Activated T-cell treated with anti-CD3 and anti-CD28 coated beads for 24 hours (primary cell): ENCODE measurements around the gene RAI2.

Source experiments
- DNase-seq: peaks from one replicate; pipeline ENCODE4 v3.0.0-alpha.2; 2020; ENCODE audit warnings: low read depth

RAI2 gene

DNA sequence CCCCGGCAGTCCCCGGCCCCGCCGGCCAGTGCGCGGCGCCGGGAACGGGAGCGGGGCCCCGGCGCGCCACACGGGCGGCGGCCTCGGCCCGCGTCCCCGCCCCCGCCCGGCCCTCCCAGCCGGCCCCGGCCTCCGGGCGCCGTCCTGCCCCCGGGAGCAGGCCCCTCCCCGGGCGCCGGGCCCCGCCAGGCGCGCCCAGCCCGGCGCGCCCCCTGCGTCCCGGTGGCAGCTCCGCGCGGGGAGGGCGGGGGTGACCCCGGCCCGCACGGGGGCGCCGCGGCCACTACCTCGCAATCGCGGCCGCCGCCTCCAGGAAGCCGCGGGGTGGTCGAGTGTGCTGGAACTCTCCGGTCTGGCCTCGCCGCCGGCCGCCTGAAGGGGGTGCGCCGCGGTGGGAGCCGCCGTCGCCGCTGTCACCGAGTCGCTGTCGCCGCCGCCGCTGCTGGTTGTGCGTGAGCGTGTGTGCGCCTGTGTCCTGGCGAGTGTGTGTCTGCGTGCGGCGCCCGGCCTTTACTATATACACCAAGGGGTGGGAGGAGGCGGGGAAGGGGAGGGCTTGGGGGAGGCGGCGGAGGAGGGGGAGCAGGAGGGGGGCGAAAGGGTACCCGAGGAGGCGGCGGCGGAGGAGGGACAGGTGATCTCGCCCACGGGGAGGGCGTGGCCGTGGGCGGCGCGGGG lies at the start of gene RAI2:
RAI2 (minus strand) TSS at position 488 of the 678 bp plus-strand sequence. CDS start 59,288 bp downstream, outside the sequence.
- DNase-seq = no peak

DNA sequence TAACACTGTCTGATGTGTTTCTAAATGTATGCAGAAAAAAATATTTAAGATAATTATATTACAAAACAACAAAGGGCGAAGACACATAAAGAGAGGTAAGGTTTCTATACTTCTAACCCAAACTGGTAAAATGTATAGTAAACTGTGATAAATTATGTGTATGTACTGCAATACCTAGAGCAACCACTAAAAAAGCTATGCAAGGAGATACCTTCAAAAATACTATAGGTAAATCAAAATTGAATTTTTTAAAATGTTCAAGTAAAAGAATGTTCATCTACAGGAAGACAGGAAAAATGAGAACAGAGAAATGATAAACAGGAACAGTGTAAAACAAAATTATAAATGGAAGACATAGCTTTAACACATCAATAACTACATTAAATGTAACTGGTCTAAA lies 27.3 kb upstream of the RAI2 start:
- DNase-seq = no peak

DNA sequence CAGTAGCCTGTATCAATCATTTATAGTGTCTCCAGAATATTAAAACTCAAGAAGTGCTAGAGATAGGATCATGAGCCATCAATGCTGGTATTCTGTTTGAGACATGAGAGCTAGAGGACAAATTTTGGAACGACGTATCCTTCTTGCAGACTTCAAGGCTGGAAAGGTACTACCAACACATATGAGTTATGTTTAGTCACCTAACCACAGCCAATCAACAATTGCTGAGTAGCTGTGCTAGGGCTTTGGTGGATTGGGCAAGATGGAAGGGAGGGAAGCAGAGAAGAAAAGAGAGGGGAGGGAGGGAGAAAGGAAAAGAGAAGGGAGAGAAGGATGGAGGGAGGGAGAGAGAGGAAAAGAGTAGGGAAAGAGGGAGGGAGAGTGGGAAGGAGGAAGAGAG lies 21.6 kb upstream of the RAI2 start:
- DNase-seq = no peak

DNA sequence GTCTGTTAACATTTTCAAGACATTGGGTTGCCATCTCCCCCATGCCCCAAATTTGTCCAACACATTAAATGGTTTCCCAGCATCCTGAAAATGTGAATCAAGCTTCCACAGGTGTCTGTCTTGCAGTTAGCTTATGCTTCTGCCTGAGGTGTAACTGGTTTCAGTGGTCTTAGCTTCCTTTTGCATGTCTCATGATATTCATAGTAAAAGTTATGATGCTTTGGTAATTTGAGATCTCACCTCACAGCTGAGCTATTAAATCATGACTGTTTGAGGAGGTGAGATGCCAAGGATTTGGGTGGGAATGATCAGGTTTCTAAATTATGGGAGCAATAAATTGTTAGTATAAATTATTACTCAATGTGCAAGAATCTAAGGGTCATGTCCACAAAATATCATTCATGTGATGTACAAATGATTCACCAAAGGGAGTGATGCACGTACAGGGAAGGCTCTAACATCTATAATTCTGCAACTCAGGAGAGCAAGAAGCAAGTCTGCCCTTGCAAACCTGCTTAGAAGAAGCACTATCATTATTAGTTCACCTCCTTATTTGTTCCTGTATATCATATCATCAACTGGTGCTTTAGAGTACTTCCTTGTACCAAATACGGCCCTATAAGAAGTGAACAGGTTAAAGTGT lies 17.1 kb upstream of the RAI2 start:
- DNase-seq = no peak

DNA sequence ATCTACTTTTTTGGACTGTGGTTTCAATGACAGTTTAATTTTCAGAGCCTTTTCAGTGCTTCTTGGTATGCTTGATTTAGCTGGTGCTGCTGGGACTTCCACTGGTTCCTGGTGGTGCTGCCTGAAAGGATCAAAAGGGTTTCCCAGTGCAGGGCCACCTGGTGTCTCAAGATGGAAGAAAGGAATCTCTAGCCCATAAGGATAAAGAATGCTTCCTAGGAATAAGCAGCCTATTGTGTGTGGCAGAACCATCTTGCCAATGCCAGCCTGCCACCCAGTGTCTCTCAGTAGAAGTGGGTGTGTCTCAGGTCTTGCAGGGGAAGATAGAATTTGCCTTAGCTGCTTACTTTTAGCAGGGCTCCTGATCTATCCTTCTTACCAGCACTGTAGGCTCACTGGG lies 15.0 kb upstream of the RAI2 start:
- DNase-seq = no peak

DNA sequence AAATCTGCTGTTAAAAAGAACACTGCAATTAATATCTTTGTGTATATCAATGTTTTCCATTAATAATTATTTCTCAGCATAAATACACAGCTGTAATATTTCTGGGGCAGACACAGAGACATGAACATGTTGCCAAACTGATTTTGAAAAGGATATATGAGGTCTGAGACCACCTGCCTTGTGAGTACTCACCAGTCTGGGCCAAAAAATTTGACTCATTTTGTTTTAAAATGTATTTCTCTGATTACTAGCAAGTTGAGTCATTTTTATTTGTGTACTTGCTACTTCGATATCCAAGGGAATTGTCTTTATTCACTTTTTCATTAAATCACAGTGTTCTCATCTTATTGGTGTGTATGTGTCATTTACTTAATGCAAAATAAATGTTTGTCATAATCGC lies 8.5 kb upstream of the RAI2 start:
- no peak for DNase-seq

DNA sequence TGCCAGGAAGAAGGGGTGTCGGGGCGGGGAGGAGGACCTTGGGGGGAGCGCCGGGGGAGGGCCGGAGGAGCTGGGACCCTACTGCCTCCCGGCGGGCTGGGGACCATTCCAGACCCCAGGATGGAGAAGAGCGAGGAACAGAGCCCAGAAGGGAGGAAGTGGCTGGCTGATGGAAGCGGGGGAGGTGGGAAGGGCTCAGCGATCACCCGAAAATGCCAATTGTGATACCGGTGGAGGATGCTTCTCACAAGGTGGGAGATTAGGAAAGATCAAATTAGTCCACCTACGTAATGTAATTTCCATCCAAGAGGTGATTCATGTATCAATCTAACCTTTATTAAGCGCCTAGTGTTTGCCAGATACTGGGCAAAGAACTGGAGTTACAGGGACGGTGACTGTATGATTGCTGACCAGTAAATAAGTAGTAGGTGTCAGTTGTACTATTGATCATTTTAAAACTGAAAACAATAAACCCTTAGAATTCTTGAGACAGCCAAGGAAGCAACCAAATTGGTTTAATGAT lies 452 bp upstream of the RAI2 start:
- DNase-seq = no peak

DNA sequence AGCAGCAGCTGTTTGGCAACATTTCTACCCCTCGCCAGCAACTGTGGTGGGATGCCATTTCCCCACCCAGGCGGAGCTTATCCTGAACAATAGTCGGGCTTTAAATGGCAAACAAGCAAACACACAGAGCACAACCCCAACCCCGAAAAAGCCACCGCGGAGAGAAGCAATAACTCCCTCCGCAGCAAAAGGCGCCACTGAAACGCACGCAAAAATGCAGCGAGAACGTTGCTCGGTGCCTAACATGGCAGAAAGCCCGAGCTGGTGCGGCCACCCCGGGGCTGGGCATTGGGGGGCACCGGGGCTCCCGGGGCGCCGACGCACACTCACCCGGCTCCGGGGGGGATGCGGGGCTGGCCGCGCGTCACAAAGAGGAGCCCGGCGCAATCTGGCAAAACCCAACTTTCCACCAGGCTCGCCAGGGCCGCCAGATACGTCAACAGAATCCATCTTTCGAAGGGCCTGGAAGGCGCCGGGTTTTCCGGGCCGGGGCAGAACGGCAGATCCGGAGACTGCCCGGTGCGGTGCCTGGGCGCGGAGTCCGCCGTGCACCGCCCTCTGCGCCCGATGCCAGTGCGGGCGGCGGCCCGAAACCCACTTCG lies 818 bp downstream of the RAI2 start:
- DNase-seq = no peak

DNA sequence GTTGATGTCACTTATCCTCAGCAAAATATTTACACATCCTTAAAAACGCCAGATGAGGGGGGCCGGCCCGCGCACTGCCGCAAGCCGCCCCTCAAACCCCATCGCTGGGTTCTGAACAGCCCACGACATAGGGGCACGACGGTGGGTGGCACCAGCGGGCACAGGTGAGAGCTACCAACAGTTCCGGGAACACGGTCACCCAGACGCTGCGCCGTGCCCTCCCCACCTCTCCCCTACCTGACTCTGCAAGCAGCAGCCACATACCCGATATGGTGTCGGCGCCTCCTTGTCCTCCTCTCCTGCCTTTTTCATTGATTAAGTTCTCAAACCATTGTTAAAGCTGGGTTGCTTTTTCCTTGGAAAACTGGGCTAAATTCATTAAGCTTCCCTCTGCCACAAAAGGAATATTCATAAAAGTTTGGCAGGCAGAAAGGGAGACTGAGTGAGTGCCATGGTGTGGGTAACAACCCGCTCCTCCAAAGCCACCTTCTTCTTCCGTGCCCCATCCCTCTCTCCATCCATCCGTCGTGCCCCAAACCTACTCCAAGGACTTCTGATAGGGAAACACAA lies 1.4 kb downstream of the RAI2 start:
- DNase-seq = no peak

DNA sequence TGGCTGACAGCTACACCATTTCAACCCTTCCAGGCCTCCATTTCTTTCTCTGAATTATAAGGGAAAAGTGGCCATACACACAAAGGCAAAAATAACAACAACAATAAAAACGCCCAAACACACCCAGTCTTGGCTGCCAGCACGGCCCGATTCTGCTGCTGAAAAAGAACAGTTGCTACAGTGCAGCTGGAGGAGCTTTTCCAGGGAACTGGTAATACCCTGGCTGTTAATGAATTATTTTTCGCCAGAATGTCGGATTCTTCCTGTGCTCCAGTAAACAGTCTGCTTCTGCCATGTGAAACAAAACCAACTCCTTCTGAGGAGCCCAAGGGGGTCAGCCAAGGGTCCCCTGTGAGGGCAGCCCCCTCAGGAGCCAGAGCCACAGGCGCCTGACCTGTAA lies 6.6 kb downstream of the RAI2 start:
- no peak for DNase-seq

DNA sequence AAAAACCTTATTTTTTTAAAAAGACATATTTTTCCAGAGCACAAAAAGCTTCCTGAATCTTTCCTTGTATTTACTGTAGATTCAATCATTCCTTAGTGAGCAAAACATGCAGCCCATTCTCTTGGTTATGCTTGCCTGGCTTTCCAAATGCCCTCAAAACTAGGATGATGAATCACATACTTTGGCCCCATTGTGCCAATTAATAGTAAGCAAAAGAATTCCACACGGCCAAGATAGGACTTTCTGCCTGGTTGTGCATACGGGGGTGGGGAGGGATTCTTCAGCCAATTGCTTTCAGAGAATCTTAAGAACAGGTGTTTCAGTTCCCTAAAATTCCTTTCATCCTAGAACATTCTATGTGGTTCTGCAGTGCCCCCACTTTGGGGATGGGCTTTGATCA lies 7.0 kb downstream of the RAI2 start:
- DNase-seq = no peak

DNA sequence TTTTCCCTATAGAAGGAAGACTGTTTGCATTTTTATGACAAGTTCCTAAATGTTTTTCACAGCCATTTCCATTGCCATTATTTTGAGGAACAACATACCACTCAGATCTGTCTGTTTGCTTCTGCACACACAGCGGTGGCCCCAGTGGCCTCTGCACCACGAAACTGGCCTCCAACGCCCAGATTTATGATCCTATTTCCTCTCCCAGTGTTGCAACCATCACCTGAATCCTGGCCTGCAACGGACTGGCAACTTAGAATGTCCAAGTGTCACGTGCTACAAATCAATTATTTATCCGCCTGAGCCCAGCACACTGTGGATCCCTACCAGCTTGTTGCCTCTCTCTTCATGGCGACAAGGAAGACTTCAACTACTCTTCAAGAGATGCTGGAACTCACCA lies 9.2 kb downstream of the RAI2 start:
- DNase-seq = no peak

DNA sequence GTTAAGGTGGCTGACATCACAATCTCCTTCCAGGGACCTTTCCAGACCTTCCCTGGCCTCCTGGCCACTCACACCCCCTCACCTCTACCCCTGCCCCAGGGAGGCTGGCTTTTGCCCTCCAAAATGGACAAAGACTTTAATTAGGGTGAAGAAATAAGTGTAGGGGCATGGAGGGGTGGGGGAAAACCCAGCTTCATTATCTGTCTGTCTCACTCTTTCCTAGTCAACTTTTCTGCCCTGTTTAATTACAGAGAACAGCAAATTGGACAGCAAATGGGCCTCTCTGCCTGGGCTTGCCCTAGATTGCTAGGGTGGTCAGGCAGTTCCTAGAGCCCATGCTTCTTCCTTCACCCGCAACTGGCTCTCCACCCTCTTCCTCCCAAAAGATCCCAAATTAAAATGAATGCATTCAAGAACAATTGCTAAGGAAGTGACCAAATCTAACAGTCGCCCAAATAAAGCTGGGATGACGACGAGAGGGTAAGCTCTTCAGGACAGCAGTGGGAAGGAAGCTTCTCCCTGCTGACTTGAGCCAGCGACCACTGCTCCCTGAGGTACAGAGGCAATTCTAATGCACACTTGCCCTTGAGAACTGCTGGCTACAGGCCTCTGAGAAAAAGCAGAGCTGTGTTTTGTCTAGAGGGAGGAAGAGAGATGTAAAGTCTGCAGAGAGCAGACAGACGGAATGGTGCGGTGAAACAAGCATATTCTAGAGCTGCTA lies 12.4 kb downstream of the RAI2 start:
- no peak for DNase-seq

DNA sequence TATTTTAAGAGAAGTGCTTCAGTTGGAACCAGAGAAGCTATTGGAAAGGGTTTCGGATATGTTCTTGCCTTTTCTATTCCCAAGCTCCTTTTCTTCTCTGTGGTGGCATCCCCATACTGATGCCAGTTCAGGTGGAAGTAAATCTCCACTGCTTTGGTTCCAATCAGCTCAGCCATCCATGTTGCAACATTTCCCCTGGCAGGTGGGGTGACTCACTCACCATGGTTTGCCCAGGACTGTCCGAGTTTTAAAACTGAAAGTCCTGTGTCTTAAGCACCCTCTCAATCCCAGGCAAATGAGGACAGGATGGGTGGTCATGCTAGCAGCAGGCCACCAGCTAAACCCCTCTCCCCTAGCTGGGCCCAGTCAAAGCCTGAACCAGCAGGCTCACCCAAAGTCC lies 15.1 kb downstream of the RAI2 start:
- no peak for DNase-seq

DNA sequence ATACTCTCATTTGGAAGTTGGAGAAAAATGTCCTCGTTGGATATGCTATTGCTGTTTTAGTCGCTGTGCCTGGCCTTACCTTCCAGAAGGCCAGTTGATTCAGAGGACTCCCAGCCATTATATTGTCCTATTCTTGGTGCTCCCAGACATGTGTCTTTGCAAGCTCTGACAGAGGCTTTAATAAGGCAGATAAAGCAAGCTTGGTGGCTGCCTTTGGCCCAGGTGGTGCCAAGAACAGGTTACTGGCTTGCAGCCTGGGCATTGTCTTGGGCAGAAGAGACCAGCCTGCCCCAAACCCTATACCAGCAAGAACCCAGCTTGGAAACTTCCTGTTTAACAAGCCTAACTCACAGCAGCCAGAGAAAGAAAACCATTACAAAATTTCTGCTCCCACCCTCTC lies 16.9 kb downstream of the RAI2 start:
- DNase-seq = no peak

DNA sequence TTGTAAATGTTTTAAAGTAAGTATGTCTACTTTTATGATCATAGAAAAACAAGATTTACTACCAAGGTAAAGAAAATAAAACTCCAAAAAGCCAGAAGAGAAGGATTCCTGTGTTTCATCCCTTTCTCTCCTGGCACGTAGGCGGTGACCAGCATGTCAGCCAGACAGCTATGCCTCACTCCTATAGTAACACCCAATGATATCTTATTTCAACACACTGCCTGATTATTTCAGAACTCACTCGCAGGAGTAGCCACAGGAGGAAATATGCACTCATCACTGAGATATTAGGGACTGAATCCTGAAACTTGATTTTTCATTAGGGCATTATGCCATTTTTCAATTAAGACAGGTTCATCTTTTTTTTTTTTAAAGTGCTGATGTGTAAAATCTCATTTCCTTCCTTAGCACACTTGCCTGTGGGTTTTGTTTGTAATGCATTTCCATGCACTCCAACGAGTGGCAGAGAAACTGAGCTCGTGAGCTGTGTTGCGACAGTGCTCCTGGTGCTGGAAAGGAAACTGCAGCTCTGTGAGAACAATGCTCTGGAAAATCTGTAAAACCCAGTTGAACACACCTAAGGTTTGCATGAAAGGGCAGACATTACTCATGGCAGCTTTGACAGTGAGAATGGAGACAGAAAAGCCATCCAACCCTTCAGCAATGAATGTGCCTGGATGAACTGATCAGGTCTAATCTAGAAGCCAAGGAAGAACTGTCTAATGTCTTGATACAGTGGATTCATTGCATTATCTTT lies 18.2 kb downstream of the RAI2 start:
- no peak for DNase-seq

DNA sequence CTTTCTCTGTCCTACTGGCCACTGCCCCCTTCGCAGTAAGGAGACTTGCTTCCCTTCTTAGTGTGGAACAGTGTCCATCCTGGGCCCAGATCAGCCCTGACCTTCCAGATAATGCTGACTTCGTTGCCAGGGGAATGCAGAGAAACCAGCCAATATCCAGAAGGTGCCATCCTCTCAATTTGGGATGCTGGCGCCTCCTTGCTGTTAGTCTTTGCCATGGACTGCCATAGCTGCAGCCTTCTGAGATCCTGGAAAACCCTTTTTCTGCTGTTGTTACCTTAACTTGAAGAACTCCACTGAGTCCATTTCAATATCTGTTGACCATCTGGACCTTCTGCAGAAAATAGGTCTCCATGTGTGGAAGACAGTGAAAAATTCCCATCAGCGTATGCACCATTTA lies 21.8 kb downstream of the RAI2 start:
- DNase-seq = no peak

DNA sequence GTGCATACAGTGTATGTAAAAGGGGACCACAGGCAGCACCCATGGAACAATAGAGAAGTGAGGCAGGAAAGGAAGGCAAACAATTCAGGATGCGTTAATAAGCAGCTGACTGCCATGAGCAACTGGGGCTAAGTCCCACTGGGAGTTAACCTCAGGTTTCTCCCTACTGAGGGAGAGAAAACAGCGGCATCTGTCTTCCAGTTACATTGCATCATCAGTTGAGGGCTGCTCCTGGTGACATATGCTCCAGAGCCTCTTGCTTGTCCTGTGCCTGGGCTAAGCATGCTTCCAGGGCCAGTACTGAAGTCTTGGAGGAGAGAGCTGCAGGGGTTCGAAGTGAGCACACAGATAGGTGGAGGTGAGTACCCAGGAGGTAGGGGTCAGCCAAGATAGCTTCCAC lies 24.3 kb downstream of the RAI2 start:
- no peak for DNase-seq

DNA sequence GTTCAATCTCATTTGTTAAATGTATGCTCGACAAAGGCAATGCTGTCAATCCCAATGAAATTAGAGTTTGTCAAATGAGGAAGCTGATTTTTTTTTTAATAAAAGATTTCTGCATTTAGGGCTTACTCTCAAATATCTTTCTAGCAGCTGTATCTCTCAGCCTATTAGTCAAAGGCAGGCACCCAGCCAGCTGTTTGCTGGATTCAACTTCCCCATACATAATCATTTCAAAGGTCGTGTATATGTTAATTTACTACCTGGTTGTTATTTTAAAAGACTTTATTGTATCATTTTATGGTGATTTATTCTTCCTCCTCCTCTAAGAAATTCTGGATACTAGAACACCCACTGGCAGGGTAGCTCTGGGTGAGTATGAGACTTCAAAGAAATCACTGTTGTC lies 27.1 kb downstream of the RAI2 start:
- no peak for DNase-seq

DNA sequence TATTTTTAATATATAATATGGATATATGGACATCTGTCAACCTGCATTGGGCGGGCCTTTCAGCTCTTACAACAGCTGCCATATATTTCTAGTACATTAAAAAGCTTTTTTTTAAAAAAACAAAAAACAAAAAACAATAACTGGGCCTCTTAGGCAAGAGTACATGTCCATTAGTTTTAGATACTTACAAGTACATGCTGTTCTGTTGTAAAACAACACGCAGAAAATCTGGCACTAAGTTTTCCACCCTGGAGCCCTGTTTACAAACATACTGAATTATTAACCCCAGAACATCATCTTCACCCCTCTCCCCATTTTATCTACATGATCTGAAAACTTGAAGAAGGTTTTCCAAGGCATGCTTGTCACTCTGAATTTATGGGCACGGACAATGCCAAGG lies 29.8 kb downstream of the RAI2 start:
- DNase-seq = no peak

DNA sequence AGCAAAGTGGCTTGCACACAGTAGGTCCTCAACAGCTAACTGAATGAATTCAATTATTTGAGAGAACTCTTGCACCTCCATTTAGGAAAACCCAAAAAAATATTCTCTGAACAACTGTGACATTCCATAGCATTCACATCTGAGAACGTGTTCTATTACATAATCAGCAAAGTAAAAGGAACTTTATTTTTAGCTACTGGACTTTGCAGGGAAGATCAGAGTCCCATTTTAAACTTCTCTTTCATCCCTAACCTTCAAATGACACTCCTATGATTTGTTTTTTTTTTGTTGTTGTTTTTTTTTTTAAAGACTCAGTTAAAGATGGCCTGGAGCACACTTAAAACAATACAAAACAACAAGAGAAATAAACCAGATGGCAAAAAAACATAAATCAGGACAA lies 30.9 kb downstream of the RAI2 start:
- no peak for DNase-seq

DNA sequence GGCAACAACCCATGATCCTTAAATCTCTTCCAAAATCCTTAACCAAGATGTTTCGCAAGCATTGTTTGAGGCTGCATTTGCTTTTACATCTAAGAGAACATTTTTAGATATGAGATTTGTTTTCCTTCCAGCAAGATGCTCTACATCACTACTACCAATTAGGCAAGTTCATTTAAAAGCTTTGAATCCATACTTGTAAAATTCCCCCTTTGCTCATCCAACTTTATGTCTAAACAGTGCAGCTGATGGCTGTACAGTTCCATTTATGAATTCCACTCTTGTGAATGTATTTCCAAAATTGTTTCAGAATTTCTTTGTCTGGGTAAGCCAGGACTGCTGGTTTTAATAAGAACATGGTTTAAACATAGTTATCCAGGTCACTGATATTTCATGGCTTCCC lies 31.5 kb downstream of the RAI2 start:
- no peak for DNase-seq
